NCI-H1694 treated with DMSO at 0.1 percent for 48 hours (cell line): ENCODE measurements around the gene EIPR1.

ENCODE experiments used
- DNase-seq: peaks from one replicate; lab custom pipeline; 2025; lab: John Stamatoyannopoulos, UW

Gene EIPR1

GRCh38 chr2:3146772-3147650 is 230.6 kb downstream of the EIPR1 start:
- DNase-seq: no peak

DNA sequence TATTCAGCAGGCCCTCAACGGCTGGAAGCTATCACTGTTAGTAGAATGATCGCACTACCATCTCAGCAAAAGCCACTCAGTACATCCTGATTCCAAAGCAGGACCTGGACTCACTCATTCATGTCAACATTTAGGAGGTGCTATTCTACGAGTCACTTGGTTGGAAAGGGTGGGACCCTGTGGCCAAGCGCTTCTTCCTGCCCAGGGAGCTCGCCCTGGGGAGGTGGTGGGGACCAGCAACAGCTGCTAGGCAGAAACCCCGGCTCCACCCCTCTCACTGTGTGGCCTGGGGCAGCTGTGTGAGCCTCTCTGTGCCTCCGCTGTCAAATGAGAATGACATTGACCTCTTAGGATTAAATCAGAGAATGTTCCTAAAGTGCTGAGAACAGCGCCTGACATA is 231.4 kb downstream of the EIPR1 start:
- no peak for DNase-seq

GRCh38 chr2:3145471-3146021 is 232.1 kb downstream of the EIPR1 start:
- no peak for DNase-seq

DNA sequence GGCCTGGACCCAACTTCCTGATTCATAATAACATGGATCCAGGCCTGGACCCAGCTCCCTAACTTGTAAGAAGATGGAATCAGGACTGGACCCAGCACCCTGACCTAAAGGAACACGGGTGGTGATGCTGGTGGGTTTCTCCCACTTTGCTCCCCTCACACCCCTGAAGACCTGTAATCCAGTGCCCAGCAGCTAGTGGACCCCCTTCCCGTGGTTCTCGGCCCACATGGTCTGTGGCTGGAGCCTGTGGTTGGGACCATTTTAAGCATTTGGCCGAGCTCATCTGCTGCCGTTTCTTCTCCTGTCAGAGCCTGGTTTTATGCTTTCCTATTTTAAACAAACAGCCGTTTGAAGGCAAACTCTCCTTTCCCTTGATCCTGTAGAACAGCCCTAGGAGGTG is 232.8 kb downstream of the EIPR1 start:
- no peak for DNase-seq

DNA sequence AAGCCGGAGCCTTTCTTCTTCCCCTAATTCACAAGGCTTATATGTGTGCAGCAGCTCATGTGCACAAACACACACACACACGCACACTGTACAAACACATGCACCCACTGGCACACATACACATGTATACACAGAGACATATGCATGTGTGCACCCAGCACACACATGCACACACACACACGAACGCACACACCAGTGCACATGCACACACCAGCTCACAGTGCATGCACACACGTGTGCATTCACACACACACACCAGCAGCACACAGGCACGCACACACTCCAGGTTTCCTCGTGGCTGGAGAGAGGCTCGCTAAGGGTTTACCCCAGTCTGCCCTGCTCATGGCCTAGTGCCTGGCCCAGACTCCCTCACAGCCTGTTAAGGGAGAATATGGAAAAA is 234.0 kb downstream of the EIPR1 start:
- no peak for DNase-seq

GRCh38 chr2:3142961-3143571 is 234.6 kb downstream of the EIPR1 start:
- no peak for DNase-seq

GRCh38 chr2:3142210-3142609 is 235.4 kb downstream of the EIPR1 start:
- no peak for DNase-seq

- DNase-seq: no peak
Observed at GRCh38 chr2:3141696-3142095, 235.9 kb downstream of the EIPR1 start.

- no peak for DNase-seq
Observed at GRCh38 chr2:3139906-3140305, 237.7 kb downstream of the EIPR1 start.
